Stomach (tissue), 4 donors: ENCODE data around the gene MIGA2.

Experiments
- POLR2AphosphoS5 ChIP-seq, 3 donors: sonication (generic); formaldehyde crosslinking; IDR thresholded peaks; one replicate each; pipeline ENCODE4 v1.6.1; 2016; ENCODE audit warnings: antibody characterized with exemption in 3 of 3
- TF ChIP-seq, protein P1 (sequence below), 7 experiments: fragments of 450-650 bp in 4 of 7; fragments of 200-600 bp in 3 of 7; sonication (generic) in 3 of 7; IDR thresholded peaks; one replicate each; pipeline ENCODE4 v1.5.1; 2016 to 2019; ENCODE audit warnings: antibody characterized with exemption in 7 of 7, control low read depth in 2 of 7, mild to moderate bottlenecking in 1 of 7

DNA sequence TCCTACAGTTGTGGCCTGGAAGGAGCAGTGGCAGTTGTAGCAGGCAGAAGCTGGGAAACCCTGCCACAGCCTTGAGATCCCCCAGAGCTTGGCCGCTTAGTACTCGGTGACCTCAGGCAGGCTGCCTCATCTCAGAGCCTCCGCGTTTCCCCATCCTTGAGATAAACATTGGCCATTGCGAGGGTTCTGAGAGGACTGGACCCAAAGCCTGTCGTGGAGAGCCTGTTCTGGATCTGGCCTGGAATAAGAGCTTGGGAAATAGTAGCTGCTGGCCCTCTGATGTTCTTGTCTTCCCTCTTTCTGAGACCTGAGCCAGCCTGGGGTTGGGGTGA is 1.3 kb downstream of the MIGA2 start:
- TF ChIP-seq, protein P1, sequence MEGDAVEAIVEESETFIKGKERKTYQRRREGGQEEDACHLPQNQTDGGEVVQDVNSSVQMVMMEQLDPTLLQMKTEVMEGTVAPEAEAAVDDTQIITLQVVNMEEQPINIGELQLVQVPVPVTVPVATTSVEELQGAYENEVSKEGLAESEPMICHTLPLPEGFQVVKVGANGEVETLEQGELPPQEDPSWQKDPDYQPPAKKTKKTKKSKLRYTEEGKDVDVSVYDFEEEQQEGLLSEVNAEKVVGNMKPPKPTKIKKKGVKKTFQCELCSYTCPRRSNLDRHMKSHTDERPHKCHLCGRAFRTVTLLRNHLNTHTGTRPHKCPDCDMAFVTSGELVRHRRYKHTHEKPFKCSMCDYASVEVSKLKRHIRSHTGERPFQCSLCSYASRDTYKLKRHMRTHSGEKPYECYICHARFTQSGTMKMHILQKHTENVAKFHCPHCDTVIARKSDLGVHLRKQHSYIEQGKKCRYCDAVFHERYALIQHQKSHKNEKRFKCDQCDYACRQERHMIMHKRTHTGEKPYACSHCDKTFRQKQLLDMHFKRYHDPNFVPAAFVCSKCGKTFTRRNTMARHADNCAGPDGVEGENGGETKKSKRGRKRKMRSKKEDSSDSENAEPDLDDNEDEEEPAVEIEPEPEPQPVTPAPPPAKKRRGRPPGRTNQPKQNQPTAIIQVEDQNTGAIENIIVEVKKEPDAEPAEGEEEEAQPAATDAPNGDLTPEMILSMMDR (IDR thresholded peaks at IDR 0.05): no peak
- no peak for TF ChIP-seq POLR2AphosphoS5 (IDR thresholded peaks at IDR 0.05)
